HEK293 (cell line): ENCODE results near the gene PTPRN2.

ENCODE experiments used
- CTCF ChIP-seq: fragments of 450-650 bp; formaldehyde crosslinking; IDR thresholded peaks from 2 replicates; pipeline ENCODE4 v1.5.1; 2016; ENCODE audit warnings: missing biosample characterization, missing genetic modification characterization
- OSR2 ChIP-seq: fragments of 450-650 bp; formaldehyde crosslinking; IDR thresholded peaks from 2 replicates; pipeline ENCODE4 v1.5.1; 2016; ENCODE audit warnings: missing biosample characterization, missing genetic modification characterization
- ZNF626 ChIP-seq: fragments of 450-650 bp; sonication (Bioruptor Pico); formaldehyde crosslinking; IDR thresholded peaks from 2 replicates; pipeline ENCODE4 v1.5.1; 2018; ENCODE audit warnings: missing biosample characterization, missing genetic modification characterization, inconsistent platforms
- ZNF76 ChIP-seq: fragments of 450-650 bp; formaldehyde crosslinking; IDR thresholded peaks from 2 replicates; pipeline ENCODE4; 2016; ENCODE audit warnings: low read depth, missing biosample characterization, missing genetic modification characterization, borderline replicate concordance

GRCh38 chr7:158430308-158431034 is 157.2 kb downstream of the PTPRN2 start:
- TF ChIP-seq CTCF, result no peak
- TF ChIP-seq ZNF626 (tag by site-specific recombination), result no peak
- TF ChIP-seq OSR2, result no peak
- TF ChIP-seq ZNF76 (tag by site-specific recombination), result no peak
